ENCODE data around the gene TACC2.

Gene TACC2

DNA sequence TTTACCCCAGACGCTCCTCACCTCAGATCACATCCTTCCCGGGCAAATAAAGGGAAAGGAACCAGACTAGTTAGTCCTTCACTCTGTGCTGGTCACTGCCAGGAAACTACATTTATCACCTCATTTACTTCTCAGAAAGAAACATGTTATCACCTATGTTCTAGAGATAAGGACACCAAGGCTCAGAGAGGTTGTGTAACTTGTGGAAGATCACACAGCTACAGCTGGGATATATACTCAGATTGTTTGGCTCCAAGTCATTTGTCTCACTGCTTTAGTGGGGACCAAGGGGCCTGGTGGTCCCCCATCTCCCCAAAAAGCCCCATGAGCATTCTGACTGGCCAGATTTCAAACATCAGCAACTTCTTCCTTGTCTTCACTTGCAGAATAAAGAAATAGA is 264.6 kb downstream of the TACC2 start:
- TF ChIP-seq, protein P1, sequence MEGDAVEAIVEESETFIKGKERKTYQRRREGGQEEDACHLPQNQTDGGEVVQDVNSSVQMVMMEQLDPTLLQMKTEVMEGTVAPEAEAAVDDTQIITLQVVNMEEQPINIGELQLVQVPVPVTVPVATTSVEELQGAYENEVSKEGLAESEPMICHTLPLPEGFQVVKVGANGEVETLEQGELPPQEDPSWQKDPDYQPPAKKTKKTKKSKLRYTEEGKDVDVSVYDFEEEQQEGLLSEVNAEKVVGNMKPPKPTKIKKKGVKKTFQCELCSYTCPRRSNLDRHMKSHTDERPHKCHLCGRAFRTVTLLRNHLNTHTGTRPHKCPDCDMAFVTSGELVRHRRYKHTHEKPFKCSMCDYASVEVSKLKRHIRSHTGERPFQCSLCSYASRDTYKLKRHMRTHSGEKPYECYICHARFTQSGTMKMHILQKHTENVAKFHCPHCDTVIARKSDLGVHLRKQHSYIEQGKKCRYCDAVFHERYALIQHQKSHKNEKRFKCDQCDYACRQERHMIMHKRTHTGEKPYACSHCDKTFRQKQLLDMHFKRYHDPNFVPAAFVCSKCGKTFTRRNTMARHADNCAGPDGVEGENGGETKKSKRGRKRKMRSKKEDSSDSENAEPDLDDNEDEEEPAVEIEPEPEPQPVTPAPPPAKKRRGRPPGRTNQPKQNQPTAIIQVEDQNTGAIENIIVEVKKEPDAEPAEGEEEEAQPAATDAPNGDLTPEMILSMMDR (IDR thresholded peaks at IDR 0.05; ENCODE audit: insufficient read depth, low read length, poor library complexity, severe bottlenecking): no peak
- no peak overlapping the region for H3K4me3 ChIP-seq (replicated peaks; ENCODE audit: low read depth, low read length)
- no peak for DNase-seq (ENCODE audit: extremely low read depth, insufficient read length)
- no peaks in the 10 kb centered on the region; the same call in 1 of the 2 replicates for H3K27me3 ChIP-seq (replicated peaks; ENCODE audit: control insufficient read depth, insufficient read depth, low read length)
- no peaks in the 10 kb centered on the region for H3K36me3 ChIP-seq (ENCODE audit: control insufficient read depth, insufficient read depth, low read length)

DNA sequence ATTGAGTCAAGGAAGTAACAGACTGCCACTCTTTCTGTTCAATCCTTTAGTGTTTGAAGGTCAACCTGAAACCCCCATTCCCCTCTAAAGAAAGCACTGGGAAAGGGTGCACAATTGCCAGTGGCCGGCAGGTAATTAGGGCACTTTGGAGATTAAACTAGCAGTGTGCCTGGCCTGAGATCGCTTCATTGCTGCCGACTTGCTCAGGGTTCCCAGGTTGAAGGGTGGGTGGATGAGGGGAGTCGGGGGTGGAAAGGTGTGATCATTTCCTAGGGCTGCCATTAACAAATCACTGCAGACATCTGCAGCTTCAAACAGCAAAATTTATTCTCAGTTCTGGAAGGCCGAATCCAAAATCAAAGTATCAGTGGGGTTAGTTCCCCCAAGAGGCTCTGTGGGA is 265.9 kb downstream of the TACC2 start:
- H3K36me3 ChIP-seq (ENCODE audit: control insufficient read depth, insufficient read depth, low read length): no peaks in the 10 kb centered on the region
- TF ChIP-seq, protein P1 (IDR thresholded peaks at IDR 0.05; ENCODE audit: insufficient read depth, low read length, poor library complexity, severe bottlenecking): no peak

DNA sequence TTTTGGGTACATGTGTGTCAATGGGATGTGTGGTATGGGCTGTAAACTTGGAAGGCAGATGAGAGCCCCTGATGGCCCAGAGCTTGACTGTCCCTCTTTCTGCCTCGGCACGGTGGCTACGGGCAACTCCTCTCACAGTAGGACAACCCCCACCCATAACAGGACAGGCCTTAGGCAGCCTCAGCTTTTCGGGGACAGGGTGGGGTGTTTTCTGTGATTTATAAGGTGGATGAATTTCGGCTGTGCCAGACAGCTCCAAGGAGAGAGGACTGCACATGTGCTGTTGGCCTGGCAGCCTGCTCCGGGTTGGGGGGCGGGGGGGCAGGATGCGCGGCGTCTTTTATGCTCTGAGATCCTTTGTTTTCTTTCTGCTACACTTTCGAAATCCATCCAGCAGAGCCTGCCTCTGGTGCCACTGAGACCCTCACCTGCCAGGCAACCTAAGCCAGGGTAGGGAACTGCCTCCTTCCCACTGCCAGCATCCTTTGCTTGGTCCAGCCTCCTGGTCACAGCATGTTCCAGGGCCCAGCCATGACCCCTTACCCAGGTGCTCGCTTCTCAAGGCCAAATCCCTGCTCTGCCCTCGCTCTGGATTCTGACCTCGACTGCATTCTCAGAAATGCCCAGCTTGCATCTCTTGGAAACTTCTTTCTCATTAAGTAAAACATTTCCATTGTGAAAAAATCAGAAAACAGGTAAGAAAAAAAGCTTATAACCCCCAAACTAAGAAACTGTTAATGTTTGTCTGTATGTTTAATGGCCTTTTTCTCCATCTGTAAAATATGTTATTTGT is 266.7 kb downstream of the TACC2 start:
- H3K4me3 ChIP-seq (replicated peaks; ENCODE audit: low read depth, low read length): no peak overlapping the region
- TF ChIP-seq, protein P1 (IDR thresholded peaks at IDR 0.05; ENCODE audit: insufficient read depth, low read length, poor library complexity, severe bottlenecking): no peak
- no peaks in the 10 kb centered on the region for H3K27me3 ChIP-seq (replicated peaks; ENCODE audit: control insufficient read depth, insufficient read depth, low read length)
- H3K36me3 ChIP-seq (ENCODE audit: control insufficient read depth, insufficient read depth, low read length): no peaks in the 10 kb centered on the region
- no peak for DNase-seq (ENCODE audit: extremely low read depth, insufficient read length)

More for the DNA sequence above, 265.9 kb downstream of the TACC2 start:
- Histone ChIP-seq H3K4me3 (replicated peaks; ENCODE audit: low read depth, low read length) (no peak overlapping the region), H3K27me3 (replicated peaks; ENCODE audit: control insufficient read depth, insufficient read depth, low read length) (no peaks in the 10 kb centered on the region)
- no peak for DNase-seq (ENCODE audit: extremely low read depth, insufficient read length)

DNA sequence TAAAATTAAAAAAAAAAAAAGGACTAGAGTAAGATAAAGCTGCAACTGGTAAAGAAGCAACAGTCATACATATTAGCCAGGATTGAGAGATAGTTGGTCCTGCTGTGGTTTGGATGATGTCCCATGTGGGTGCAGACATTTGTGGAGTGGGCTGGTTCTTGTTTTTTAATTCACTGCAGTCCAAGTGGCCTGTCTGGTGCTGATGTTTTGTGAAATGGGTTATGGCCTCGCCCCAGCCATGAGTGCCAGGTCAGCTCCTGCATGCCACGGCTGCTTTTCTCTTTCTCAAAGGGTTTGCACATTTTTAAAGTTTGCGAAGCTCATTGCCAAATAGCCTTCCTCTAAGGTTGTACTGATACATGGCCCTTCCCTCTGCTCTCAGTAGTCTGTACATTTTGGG is 268.1 kb downstream of the TACC2 start:
- no peak overlapping the region for H3K4me3 ChIP-seq (replicated peaks; ENCODE audit: low read depth, low read length)
- no peaks in the 10 kb centered on the region for H3K27me3 ChIP-seq (replicated peaks; ENCODE audit: control insufficient read depth, insufficient read depth, low read length)
- no peaks in the 10 kb centered on the region for H3K36me3 ChIP-seq (ENCODE audit: control insufficient read depth, insufficient read depth, low read length)
- DNase-seq (ENCODE audit: extremely low read depth, insufficient read length): no peak
- TF ChIP-seq, protein P1 (IDR thresholded peaks at IDR 0.05; ENCODE audit: insufficient read depth, low read length, poor library complexity, severe bottlenecking): no peak

DNA sequence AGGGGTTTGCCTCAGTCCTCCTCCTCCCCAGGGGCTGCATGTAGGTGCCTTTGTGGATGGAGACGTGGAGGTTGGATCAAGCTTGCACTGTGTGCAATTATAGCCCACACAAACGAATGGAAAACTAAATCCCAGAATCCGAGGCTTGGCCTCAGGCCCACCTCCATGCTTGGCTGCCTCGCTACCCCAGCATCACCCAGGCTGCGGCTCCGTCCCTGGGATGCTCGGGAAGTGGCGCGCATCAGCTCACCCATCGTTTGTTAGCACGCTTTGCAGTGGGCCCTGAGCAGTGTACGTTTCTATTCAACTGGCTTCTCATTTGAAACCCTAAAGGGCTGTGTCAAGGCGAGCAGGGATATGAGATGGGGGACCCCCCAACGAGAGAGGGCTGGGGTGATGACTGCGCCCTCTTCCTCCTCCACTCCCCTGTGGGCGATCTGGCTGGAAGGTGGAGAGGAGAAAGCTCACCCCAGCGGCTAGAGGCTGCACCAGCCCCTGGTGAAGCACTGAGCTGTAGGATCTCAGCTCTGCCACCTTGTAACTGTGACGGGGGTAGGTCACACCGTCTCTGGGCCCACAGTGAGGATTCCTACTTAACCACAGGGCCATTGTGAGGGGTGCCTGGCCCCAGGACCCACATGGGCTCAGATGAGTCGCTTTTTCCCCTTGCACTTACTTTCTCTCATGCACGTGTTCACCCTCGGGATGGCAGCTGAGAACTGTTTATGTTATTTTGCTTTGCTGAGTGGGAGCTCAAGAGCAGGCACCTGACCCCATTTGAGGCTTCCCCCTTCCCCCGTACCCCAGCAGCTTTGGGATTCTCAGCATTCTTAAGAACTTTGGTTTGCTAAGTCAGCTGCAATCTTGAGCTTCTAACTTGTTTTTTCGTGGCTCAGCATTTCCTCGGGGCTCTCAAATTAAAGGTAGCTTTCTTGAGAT is 269.4 kb downstream of the TACC2 start:
- H3K27me3 ChIP-seq (replicated peaks; ENCODE audit: control insufficient read depth, insufficient read depth, low read length): no peaks in the 10 kb centered on the region
- no peak overlapping the region for H3K4me3 ChIP-seq (replicated peaks; ENCODE audit: low read depth, low read length)
- TF ChIP-seq, protein P1 (IDR thresholded peaks at IDR 0.05; ENCODE audit: insufficient read depth, low read length, poor library complexity, severe bottlenecking): no peak
- H3K36me3 ChIP-seq (ENCODE audit: control insufficient read depth, insufficient read depth, low read length): no peaks in the 10 kb centered on the region
- no peak for DNase-seq (ENCODE audit: extremely low read depth, insufficient read length)
